GM21576 (cell line): ENCODE measurements around the gene VPS18.
"Not testable (repeated sequence)": the region's sequence is repeated elsewhere in the genome, so short reads cannot be mapped to it uniquely, and the experiment has no call there.

Experiments
- ATAC-seq: cut with Tn5 transposase; IDR thresholded peaks from one replicate; pipeline ENCODE4 v1.9.1; 2021; ENCODE audit warnings: mild to moderate bottlenecking, moderate library complexity; ENCODE audit not compliant: unreplicated experiment

VPS18 gene

GRCh38 chr15:40893733-40894680 is at the start of gene VPS18:
Gene VPS18 (plus strand): TSS chr15:40894450. CDS start chr15:40894769, 319 bp downstream.
- ATAC-seq = peak; percentile 82

- ATAC-seq = no peak
These were observed 49.6 kb upstream of the VPS18 start for GRCh38 chr15:40844696-40845030.

GRCh38 chr15:40845036-40845435 is 49.2 kb upstream of the VPS18 start:
- ATAC-seq = no peak

GRCh38 chr15:40845511-40846284 is 48.6 kb upstream of the VPS18 start:
- ATAC-seq = no peak

GRCh38 chr15:40846841-40847222 is 47.4 kb upstream of the VPS18 start:
- no peak for ATAC-seq

- ATAC-seq = no peak
These were observed 46.9 kb upstream of the VPS18 start for GRCh38 chr15:40847223-40847961.

- ATAC-seq = no peak
These were observed 43.6 kb upstream of the VPS18 start for GRCh38 chr15:40850576-40851112.

GRCh38 chr15:40852529-40852928 is 41.7 kb upstream of the VPS18 start:
- ATAC-seq = no peak

- ATAC-seq = no peak
These were observed 40.9 kb upstream of the VPS18 start for GRCh38 chr15:40853241-40853890.

- no peak for ATAC-seq
These were observed 40.1 kb upstream of the VPS18 start for GRCh38 chr15:40854161-40854560.

GRCh38 chr15:40855706-40856234 is 38.5 kb upstream of the VPS18 start:
- ATAC-seq = no peak

- ATAC-seq = no peak
These were observed 37.5 kb upstream of the VPS18 start for GRCh38 chr15:40856746-40857145.

GRCh38 chr15:40857601-40858341 is 36.5 kb upstream of the VPS18 start:
- no peak for ATAC-seq

- ATAC-seq = no peak
These were observed 35.5 kb upstream of the VPS18 start for GRCh38 chr15:40858706-40859105.

- peak; percentile 54 for ATAC-seq
These were observed 34.9 kb upstream of the VPS18 start for GRCh38 chr15:40859206-40859851.

- ATAC-seq = not testable (repeated sequence)
These were observed 33.1 kb upstream of the VPS18 start for GRCh38 chr15:40861147-40861546.

GRCh38 chr15:40863660-40864270 is 30.5 kb upstream of the VPS18 start:
- no peak for ATAC-seq

- no peak for ATAC-seq
These were observed 27.1 kb upstream of the VPS18 start for GRCh38 chr15:40867199-40867598.

GRCh38 chr15:40869686-40870085 is 24.6 kb upstream of the VPS18 start:
- ATAC-seq = no peak
